ENCODE results near the gene EPM2AIP1.

EPM2AIP1 gene

DNA sequence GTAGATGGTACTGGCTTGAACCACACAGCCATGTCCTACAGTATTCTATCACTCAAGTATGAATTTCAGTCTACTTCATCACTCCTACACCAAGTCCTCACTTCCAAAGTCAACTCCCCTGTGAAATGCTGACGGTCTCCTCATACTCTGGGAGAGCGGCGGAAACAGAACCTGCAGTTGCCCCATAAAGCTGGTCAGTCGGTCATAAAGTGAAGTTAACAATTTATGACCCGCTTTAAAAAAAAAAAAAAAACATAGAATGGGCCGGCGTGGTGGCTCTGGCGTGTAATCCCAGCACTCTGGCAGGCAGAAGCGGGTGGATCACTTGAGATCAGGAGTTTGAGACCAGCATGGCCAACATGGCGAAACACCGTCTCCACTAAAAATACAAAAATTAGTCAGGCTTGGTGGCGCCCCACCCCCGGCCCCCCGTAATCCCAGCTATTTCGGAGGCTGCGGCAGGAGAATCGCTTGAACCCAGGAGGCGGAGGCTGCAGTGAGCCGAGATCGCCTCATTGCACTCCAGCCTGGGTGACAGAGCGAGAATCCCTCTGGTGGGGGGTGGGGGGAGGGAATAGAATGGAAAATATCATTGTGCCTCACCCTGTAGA lies 50.2 kb downstream of the EPM2AIP1 start:
- Histone ChIP-seq H3K36me3 (ENCODE audit: insufficient read depth, low read length) (no peaks in the 10 kb centered on the region), H3K79me2 (ENCODE audit: insufficient read depth, low read length) (no peaks in the 10 kb centered on the region), H3K4me1 (ENCODE audit: insufficient read depth, low read length, poor library complexity, severe bottlenecking) (peaks cover 6% of the 10 kb centered on the region), H3K9me2 (replicated peaks; ENCODE audit: low read depth, low read length) (no peaks in the 10 kb centered on the region), H3K9me3 (ENCODE audit: insufficient read depth, low read depth, low read length) (no peaks in the 10 kb centered on the region), H3K4me3 (ENCODE audit: low read length, poor library complexity, severe bottlenecking) (no peak overlapping the region), H3K9ac (ENCODE audit: low read depth, low read length, poor library complexity, severe bottlenecking) (no peak overlapping the region), H2AFZ (ENCODE audit: low read length) (no peak overlapping the region), H4K20me1 (ENCODE audit: insufficient read depth, low read length, poor library complexity, severe bottlenecking) (no peaks in the 10 kb centered on the region), H3F3A (ENCODE audit: low read depth) (no peaks in the 10 kb centered on the region), H3K27me3 (ENCODE audit: insufficient read depth, low read length, poor library complexity, severe bottlenecking) (peaks cover 5% of the 10 kb centered on the region), H3K4me2 (ENCODE audit: low read depth, low read length, poor library complexity, severe bottlenecking) (no peak overlapping the region)
- TF ChIP-seq EZH2phosphoT487 (IDR thresholded peaks at IDR 0.05; ENCODE audit: borderline replicate concordance) = no peak
- TF ChIP-seq, protein P1, sequence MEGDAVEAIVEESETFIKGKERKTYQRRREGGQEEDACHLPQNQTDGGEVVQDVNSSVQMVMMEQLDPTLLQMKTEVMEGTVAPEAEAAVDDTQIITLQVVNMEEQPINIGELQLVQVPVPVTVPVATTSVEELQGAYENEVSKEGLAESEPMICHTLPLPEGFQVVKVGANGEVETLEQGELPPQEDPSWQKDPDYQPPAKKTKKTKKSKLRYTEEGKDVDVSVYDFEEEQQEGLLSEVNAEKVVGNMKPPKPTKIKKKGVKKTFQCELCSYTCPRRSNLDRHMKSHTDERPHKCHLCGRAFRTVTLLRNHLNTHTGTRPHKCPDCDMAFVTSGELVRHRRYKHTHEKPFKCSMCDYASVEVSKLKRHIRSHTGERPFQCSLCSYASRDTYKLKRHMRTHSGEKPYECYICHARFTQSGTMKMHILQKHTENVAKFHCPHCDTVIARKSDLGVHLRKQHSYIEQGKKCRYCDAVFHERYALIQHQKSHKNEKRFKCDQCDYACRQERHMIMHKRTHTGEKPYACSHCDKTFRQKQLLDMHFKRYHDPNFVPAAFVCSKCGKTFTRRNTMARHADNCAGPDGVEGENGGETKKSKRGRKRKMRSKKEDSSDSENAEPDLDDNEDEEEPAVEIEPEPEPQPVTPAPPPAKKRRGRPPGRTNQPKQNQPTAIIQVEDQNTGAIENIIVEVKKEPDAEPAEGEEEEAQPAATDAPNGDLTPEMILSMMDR (conservative IDR thresholded peaks at IDR 0.05; ENCODE audit: low read length) = no peak

DNA sequence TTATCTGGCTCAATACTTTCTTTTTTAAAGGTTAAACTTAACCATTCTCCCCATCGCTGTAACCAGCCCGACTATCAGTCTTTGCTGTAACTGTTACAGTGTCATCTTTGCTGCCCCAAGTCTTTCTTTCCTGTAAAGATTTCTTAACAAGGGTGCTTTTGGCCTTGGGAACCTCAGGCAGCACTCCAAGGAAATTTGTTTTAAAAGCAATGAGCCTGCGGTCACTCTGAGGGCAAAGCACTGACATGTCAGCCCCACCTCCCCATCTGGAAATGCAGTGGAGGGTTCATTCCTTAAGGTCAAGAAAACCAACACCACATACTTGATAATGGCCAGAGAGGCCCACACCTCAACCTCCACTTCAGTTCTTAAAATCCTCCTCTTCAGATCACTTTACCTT lies 51.3 kb downstream of the EPM2AIP1 start:
- no peak overlapping the region for H3K9ac ChIP-seq (ENCODE audit: low read depth, low read length, poor library complexity, severe bottlenecking)
- peaks cover 5% of the 10 kb centered on the region for H3K27me3 ChIP-seq (ENCODE audit: insufficient read depth, low read length, poor library complexity, severe bottlenecking)
- H3F3A ChIP-seq (ENCODE audit: low read depth) = no peaks in the 10 kb centered on the region
- H2AFZ ChIP-seq (ENCODE audit: low read length) = no peak overlapping the region
- no peak overlapping the region for H3K4me3 ChIP-seq (ENCODE audit: low read length, poor library complexity, severe bottlenecking)
- H3K9me3 ChIP-seq (ENCODE audit: insufficient read depth, low read depth, low read length) = no peaks in the 10 kb centered on the region
- H3K79me2 ChIP-seq (ENCODE audit: insufficient read depth, low read length) = no peaks in the 10 kb centered on the region
- no peaks in the 10 kb centered on the region for H4K20me1 ChIP-seq (ENCODE audit: insufficient read depth, low read length, poor library complexity, severe bottlenecking)
- H3K4me1 ChIP-seq (ENCODE audit: insufficient read depth, low read length, poor library complexity, severe bottlenecking) = peaks cover 6% of the 10 kb centered on the region
- H3K4me2 ChIP-seq (ENCODE audit: low read depth, low read length, poor library complexity, severe bottlenecking) = no peak overlapping the region
- no peaks in the 10 kb centered on the region for H3K9me2 ChIP-seq (replicated peaks; ENCODE audit: low read depth, low read length)
- TF ChIP-seq EZH2phosphoT487 (IDR thresholded peaks at IDR 0.05; ENCODE audit: borderline replicate concordance) = no peak
- TF ChIP-seq, protein P1 (conservative IDR thresholded peaks at IDR 0.05; ENCODE audit: low read length) = no peak
- H3K36me3 ChIP-seq (ENCODE audit: insufficient read depth, low read length) = no peaks in the 10 kb centered on the region

DNA sequence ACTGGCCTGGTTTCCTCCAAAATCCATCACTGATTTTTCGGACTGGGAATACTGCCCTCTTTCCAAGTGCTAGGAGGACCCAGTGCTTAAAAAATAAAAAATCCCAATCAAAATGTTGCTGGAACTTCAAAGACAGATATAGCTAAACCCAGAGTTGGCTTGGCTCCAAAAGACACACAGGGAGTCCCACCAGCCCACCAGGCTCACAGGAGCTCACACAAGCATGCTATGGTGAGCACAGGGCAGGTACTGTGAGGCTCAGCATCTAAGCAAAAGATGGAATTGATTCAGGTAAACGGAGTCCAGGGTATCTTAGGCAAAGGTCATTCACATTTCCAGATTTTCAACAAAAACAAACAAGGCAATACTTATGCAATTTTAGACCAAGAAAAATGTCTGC lies 51.8 kb downstream of the EPM2AIP1 start:
- Histone ChIP-seq H3K4me3 (ENCODE audit: low read length, poor library complexity, severe bottlenecking) (no peak overlapping the region), H3F3A (ENCODE audit: low read depth) (no peaks in the 10 kb centered on the region), H3K9me2 (replicated peaks; ENCODE audit: low read depth, low read length) (no peaks in the 10 kb centered on the region), H3K9me3 (ENCODE audit: insufficient read depth, low read depth, low read length) (no peaks in the 10 kb centered on the region), H2AFZ (ENCODE audit: low read length) (no peak overlapping the region), H3K9ac (ENCODE audit: low read depth, low read length, poor library complexity, severe bottlenecking) (no peak overlapping the region), H4K20me1 (ENCODE audit: insufficient read depth, low read length, poor library complexity, severe bottlenecking) (no peaks in the 10 kb centered on the region), H3K4me1 (ENCODE audit: insufficient read depth, low read length, poor library complexity, severe bottlenecking) (peaks cover 6% of the 10 kb centered on the region), H3K36me3 (ENCODE audit: insufficient read depth, low read length) (no peaks in the 10 kb centered on the region), H3K4me2 (ENCODE audit: low read depth, low read length, poor library complexity, severe bottlenecking) (no peak overlapping the region), H3K27me3 (ENCODE audit: insufficient read depth, low read length, poor library complexity, severe bottlenecking) (peaks cover 5% of the 10 kb centered on the region), H3K79me2 (ENCODE audit: insufficient read depth, low read length) (no peaks in the 10 kb centered on the region)
- TF ChIP-seq, protein P1 (conservative IDR thresholded peaks at IDR 0.05; ENCODE audit: low read length) = no peak
- no peak for TF ChIP-seq EZH2phosphoT487 (IDR thresholded peaks at IDR 0.05; ENCODE audit: borderline replicate concordance)
